Right lobe of liver (tissue), 4 donors: Measurements from ENCODE around the gene TMTC3.

Experiments used
- CTCF ChIP-seq, 4 donors: fragments of 200-600 bp in 3 of 4; fragments of 450-650 bp in 1 of 4; IDR thresholded peaks; one replicate each; pipeline versions ENCODE4 v1.5.1 to v1.8.0; 2016 to 2022; ENCODE audit warnings: antibody characterized with exemption in 4 of 4, mild to moderate bottlenecking in 2 of 4
- POLR2A ChIP-seq: fragments of 450-650 bp; IDR thresholded peaks from one replicate; pipeline ENCODE4 v1.6.1; 2017; ENCODE audit warnings: antibody characterized with exemption, mild to moderate bottlenecking
- donor health status: DM: no; HTN: no; CAD: no.
- donor health status: DM: no; HTN: no; CAD: no.
- donor health status: DM: no; HTN: yes; CAD: no.

GRCh38 chr12:88200029-88200428, 57.9 kb downstream of the TMTC3 start:
- TF ChIP-seq POLR2A: no peak
- no peak for TF ChIP-seq CTCF (IDR thresholded peaks at IDR 0.05)
